HUES64 (cell line): Measurements from ENCODE around the gene KRT75.

ENCODE experiments used
- H3K27ac ChIP-seq: 2 replicates; pipeline ENCODE4 v1.7.0; 2013; ENCODE audit warnings: low read depth, low read length, inconsistent platforms
- H3K27me3 ChIP-seq: 2 replicates; pipeline ENCODE4 v1.6.1; 2013; ENCODE audit warnings: mild to moderate bottlenecking, low read length; ENCODE audit not compliant: insufficient read depth
- H3K36me3 ChIP-seq: 2 replicates; pipeline ENCODE4 v1.6.1; 2013; ENCODE audit warnings: mild to moderate bottlenecking, low read length; ENCODE audit not compliant: insufficient read depth
- H3K4me1 ChIP-seq: 2 replicates; pipeline ENCODE4 v1.6.1; 2013; ENCODE audit warnings: mild to moderate bottlenecking, low read length, moderate library complexity; ENCODE audit not compliant: insufficient read depth
- H3K4me3 ChIP-seq: 2 replicates; pipeline ENCODE4 v1.5.1; 2013; ENCODE audit warnings: mild to moderate bottlenecking, low read length, moderate library complexity
- H3K9ac ChIP-seq: 2 replicates; pipeline ENCODE4 v1.6.1; 2013; ENCODE audit warnings: mild to moderate bottlenecking, low read depth, low read length
- H3K9me3 ChIP-seq: 2 replicates; pipeline ENCODE4 v1.6.1; 2013; ENCODE audit warnings: low read depth, low read length; ENCODE audit not compliant: insufficient read depth
- WGBS: fragments of 150-250, 120-280 bp; methylation state at CpG from one replicate; pipeline ENCODE4 v1.1.7; 2013; ENCODE audit warnings: missing lambda C conversion rate; 5-methylcytosine and 5-hydroxymethylcytosine counted together

Gene KRT75

GRCh38 chr12:52439420-52439819 is 5.2 kb upstream of the KRT75 start:
- 80% methylated on average over 8 of the region's 8 CpGs for WGBS
- H3K4me1 ChIP-seq: peaks cover 24% of the 10 kb centered on the region
- H3K27ac ChIP-seq: no peak overlapping the region
- H3K36me3 ChIP-seq: no peaks in the 10 kb centered on the region
- H3K4me3 ChIP-seq: no peak overlapping the region
- no peaks in the 10 kb centered on the region for H3K9me3 ChIP-seq
- H3K27me3 ChIP-seq: no peaks in the 10 kb centered on the region
- H3K9ac ChIP-seq: no peak overlapping the region

GRCh38 chr12:52438305-52439301 is 4.4 kb upstream of the KRT75 start:
- no peaks in the 10 kb centered on the region for H3K36me3 ChIP-seq
- no peak overlapping the region for H3K27ac ChIP-seq
- no peak overlapping the region for H3K9ac ChIP-seq
- H3K4me1 ChIP-seq: peaks cover 24% of the 10 kb centered on the region
- H3K4me3 ChIP-seq: no peak overlapping the region
- WGBS: 94% methylated on average over 8 of the region's 8 CpGs
- no peaks in the 10 kb centered on the region for H3K9me3 ChIP-seq
- no peaks in the 10 kb centered on the region for H3K27me3 ChIP-seq

DNA sequence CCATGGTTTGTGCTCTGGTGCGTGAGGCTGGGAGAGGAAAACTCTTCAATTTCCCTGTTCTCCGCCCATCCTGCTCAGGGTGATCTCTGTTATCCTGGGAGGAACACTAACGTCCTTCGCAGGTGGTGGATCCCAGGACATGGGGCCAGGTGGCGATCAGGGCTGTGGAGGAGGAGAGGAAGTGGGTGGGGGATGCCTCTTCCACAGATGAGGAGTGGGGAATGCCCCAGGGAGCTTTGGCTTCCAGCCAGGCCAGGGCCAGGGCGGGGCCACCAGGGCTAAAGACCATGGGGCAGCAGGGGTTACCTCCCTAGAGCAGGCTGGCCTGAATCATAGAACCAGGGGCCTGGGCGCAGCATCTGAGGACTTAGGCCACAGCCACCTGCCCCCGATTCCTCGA is 3.3 kb upstream of the KRT75 start:
- Histone ChIP-seq H3K27ac (no peak overlapping the region), H3K9ac (no peak overlapping the region), H3K36me3 (no peaks in the 10 kb centered on the region), H3K4me1 (peaks cover 17% of the 10 kb centered on the region), H3K4me3 (no peak overlapping the region), H3K27me3 (no peaks in the 10 kb centered on the region), H3K9me3 (no peaks in the 10 kb centered on the region)
- 84% methylated on average over 9 of the region's 9 CpGs for WGBS

DNA sequence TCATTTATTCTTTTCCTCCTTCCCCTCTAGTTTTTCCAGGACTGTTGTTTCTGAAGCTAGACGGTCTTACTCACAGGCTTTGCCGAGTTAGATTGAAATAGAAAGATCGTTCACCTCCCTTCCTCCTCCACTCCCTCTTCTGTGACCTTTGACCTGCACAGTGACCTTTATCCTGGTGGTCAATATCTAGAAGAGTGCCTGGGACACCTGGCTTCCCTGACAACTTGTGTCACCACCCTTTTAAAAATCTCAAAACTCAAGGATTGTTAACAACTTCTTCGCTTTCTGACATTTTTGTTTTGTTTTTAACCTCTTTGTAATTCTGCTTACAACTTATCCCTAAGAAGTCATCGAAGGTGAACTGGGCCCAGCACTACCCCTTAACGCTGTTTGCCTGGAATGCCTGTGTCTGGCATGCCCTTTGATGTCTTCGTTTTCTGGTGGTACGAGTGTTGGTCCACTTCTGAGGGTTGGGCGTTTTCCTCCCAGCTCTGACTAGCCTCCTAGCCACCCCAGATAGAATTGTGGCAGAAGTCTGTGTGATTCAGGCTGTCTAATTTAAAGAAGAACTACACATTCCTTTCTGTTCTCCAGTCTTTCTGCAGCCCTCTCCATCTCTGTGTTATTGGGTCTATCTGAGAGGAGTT is 2.8 kb upstream of the KRT75 start:
- Histone ChIP-seq H3K9ac (no peak overlapping the region), H3K27me3 (no peaks in the 10 kb centered on the region), H3K4me3 (no peak overlapping the region), H3K4me1 (peaks cover 11% of the 10 kb centered on the region; the same call in 1 of the 2 replicates), H3K27ac (no peak overlapping the region), H3K36me3 (no peaks in the 10 kb centered on the region), H3K9me3 (no peaks in the 10 kb centered on the region)
- 88% methylated on average over 9 of the region's 9 CpGs for WGBS

DNA sequence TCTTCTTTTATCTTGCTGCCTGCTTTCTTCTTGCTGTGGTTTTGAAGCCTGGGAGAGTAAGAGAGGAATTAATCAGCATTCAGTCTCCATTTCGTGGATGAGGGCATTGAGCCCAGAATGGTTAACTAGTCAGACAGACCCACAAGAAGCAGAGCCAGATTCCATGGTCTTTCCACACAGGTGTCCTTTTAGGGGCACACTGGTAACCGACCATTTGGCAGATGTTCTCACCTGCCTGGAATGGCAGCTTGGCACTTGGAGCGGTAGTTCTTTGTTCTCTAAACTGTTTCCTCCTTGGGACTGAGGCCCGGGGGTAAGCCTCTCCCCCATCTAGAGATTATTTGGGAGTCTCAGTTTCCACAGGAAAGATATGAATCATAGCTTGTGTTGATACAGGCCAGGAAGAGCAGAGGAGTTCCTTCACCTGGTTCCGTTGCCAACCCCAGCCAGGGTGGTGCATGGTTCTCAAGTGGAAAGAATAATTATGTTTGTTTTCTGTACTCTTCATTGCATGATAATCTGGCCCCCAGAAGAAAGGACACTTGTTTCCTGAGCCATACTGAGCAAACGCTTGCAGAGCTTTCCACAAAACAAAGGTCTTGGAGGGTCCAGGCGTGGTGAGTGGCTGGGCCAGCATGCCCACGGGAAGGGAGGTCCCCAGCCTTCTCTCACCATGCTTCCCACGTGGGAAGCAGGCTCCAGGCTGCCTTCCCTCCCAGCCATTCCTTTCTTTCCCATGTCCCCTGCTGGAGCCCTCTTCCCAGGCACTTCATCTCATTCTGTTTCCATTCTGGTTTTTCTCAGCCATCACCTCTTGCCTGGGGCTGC is 2.0 kb upstream of the KRT75 start:
- Histone ChIP-seq H3K9ac (no peak overlapping the region), H3K36me3 (no peaks in the 10 kb centered on the region), H3K27ac (no peak overlapping the region), H3K4me3 (no peak overlapping the region), H3K4me1 (peaks cover 4% of the 10 kb centered on the region; the same call in 1 of the 2 replicates), H3K27me3 (peaks cover 3% of the 10 kb centered on the region; the same call in 1 of the 2 replicates), H3K9me3 (no peaks in the 10 kb centered on the region)
- WGBS: 85% methylated on average over 9 of the region's 9 CpGs

GRCh38 chr12:52435659-52435999 is 1.5 kb upstream of the KRT75 start:
- Histone ChIP-seq H3K27ac (no peak overlapping the region), H3K27me3 (peaks cover 5% of the 10 kb centered on the region; the same call in 1 of the 2 replicates), H3K4me3 (no peak overlapping the region), H3K36me3 (no peaks in the 10 kb centered on the region), H3K4me1 (no peaks in the 10 kb centered on the region; the same call in 1 of the 2 replicates), H3K9ac (no peak overlapping the region), H3K9me3 (no peaks in the 10 kb centered on the region)
- WGBS: 96% methylated on average over 6 of the region's 6 CpGs

DNA sequence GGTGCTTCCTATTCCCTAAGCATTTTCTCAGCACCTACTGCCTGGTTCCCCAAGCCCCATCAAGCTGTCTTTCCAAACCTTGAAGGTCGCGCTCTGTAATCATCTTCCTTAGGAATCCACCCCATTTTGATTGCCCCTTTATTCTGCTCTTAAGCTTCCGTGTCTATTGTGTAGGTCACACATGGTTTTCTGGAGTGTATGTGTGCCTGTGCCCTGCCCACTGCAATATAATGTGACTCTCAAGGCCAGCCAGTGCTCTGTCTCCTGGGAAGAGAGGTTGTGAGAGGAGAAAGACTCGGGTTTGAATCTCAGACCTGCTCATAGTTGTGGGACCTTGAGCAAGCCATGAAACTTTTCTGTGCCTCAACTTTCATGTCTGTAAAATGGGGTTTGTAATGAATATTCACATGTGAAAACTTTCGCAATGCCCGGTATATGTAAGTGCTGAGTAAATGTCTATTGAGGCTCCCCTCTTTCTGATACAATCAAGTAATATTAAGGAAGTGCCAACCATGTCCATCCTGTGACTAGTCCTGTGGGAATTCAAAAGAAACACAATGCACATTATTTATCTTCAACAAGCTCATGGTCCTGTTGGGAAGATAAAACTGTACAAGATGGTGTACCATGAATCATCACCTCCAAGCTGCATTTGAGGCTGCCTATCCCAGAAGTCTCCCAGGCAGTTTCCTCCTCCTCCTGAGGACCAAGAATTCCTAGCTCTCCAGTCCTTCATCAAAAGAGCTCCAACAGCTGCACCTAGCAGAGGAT is 774 bp upstream of the KRT75 start:
- 96% methylated on average over 6 of the region's 6 CpGs for WGBS

GRCh38 chr12:52433501-52434080 is 580 bp downstream of the KRT75 start:
- Histone ChIP-seq H3K9ac (no peak overlapping the region), H3K4me1 (no peaks in the 10 kb centered on the region), H3K36me3 (no peaks in the 10 kb centered on the region), H3K9me3 (no peaks in the 10 kb centered on the region), H3K27ac (no peak overlapping the region), H3K27me3 (peaks cover 5% of the 10 kb centered on the region; the same call in 1 of the 2 replicates), H3K4me3 (no peak overlapping the region)
- WGBS: 94% methylated on average over 12 of the region's 12 CpGs

More for the DNA sequence above, 774 bp upstream of the KRT75 start:
- H3K4me3 ChIP-seq: no peak overlapping the region
- no peaks in the 10 kb centered on the region for H3K36me3 ChIP-seq
- H3K9ac ChIP-seq: no peak overlapping the region
- H3K4me1 ChIP-seq: no peaks in the 10 kb centered on the region
- peaks cover 5% of the 10 kb centered on the region; the same call in 1 of the 2 replicates for H3K27me3 ChIP-seq
- no peaks in the 10 kb centered on the region for H3K9me3 ChIP-seq
- H3K27ac ChIP-seq: no peak overlapping the region

DNA sequence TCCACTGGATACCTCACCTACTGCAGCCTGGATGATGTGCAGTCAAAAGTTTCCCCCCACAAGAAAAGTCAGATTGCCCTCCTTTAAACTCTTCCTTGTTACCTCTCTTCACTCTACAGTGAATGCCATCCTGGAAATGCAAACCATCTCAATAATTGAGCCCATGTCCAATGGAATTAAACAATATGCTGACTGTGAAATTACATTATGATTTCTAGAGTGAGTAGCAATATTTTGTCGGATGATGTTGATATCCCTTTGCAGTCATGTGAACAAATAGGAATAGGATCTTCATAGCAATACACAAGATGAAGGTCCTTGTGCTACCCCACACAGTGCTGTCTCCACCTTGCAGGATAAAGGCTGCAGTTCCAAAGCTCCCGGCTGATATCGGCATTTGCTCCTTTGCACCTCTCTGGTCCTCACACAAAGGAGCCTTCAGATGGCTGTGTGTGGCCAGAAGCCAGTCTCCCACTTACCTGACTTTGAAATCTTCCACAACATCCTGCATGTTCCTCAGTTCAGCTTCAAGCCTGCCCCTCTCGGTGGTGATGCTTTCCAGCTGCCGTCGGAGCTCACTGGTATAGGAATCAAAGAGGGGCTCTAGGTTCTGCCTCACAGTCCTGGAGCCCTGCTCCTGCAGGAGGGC is 1.5 kb downstream of the KRT75 start:
- H3K36me3 ChIP-seq: no peaks in the 10 kb centered on the region
- H3K4me1 ChIP-seq: no peaks in the 10 kb centered on the region
- no peaks in the 10 kb centered on the region for H3K9me3 ChIP-seq
- no peak overlapping the region for H3K27ac ChIP-seq
- WGBS: 97% methylated on average over 6 of the region's 6 CpGs
- H3K9ac ChIP-seq: no peak overlapping the region
- H3K4me3 ChIP-seq: no peak overlapping the region
- H3K27me3 ChIP-seq: peaks cover 5% of the 10 kb centered on the region; the same call in 1 of the 2 replicates

- H3K27ac ChIP-seq: no peak overlapping the region
- no peaks in the 10 kb centered on the region for H3K9me3 ChIP-seq
- H3K4me1 ChIP-seq: no peaks in the 10 kb centered on the region
- 88% methylated on average over 10 of the region's 10 CpGs for WGBS
- H3K4me3 ChIP-seq: no peak overlapping the region
- H3K27me3 ChIP-seq: peaks cover 5% of the 10 kb centered on the region; the same call in 1 of the 2 replicates
- H3K36me3 ChIP-seq: no peaks in the 10 kb centered on the region
- no peak overlapping the region for H3K9ac ChIP-seq
Measured at GRCh38 chr12:52428121-52428520, 6.0 kb downstream of the KRT75 start.
